ENCODE measurements around the gene MMP13.

MMP13 gene

GRCh38 chr11:102940714-102941588 is 14.6 kb downstream of the MMP13 start:
- H3K4me3 ChIP-seq (replicated peaks; ENCODE audit: insufficient read depth, low read length): no peak overlapping the region

GRCh38 chr11:102936864-102937509 is 18.5 kb downstream of the MMP13 start:
- Histone ChIP-seq H3K27me3 (ENCODE audit: insufficient read depth, poor library complexity, severe bottlenecking) (no peaks in the 10 kb centered on the region), H3K4me3 (replicated peaks; ENCODE audit: insufficient read depth, low read length) (no peak overlapping the region), H3K27ac (replicated peaks) (no peak overlapping the region)
- TF ChIP-seq REST (IDR thresholded peaks at IDR 0.05; ENCODE audit: insufficient replicate concordance, low read depth) (no peak), GABPA (IDR thresholded peaks at IDR 0.05; ENCODE audit: low read depth) (no peak), CTCF (IDR thresholded peaks at IDR 0.05; ENCODE audit: insufficient read depth, low read length) (no peak), POLR2AphosphoS5 (IDR thresholded peaks at IDR 0.05; ENCODE audit: low read depth) (no peak), SPI1 (IDR thresholded peaks at IDR 0.05; ENCODE audit: borderline replicate concordance, low read depth) (no peak)
- no peak for DNase-seq (ENCODE audit: low read depth in 1 of 2, low spot score in 1 of 2)

More at GRCh38 chr11:102940714-102941588, 14.6 kb downstream of the MMP13 start:
- TF ChIP-seq CTCF (IDR thresholded peaks at IDR 0.05; ENCODE audit: insufficient read depth, low read length) (peak; percentile 57), SPI1 (IDR thresholded peaks at IDR 0.05; ENCODE audit: borderline replicate concordance, low read depth) (peak; percentile 19; the same call in 1 of the 2 replicates), GABPA (IDR thresholded peaks at IDR 0.05; ENCODE audit: low read depth) (no peak), REST (IDR thresholded peaks at IDR 0.05; ENCODE audit: insufficient replicate concordance, low read depth) (no peak)
- Histone ChIP-seq H3K27me3 (ENCODE audit: insufficient read depth, poor library complexity, severe bottlenecking) (no peaks in the 10 kb centered on the region), H3K27ac (replicated peaks) (no peak overlapping the region)
- peak; percentile 40 to 46 for DNase-seq (ENCODE audit: low read depth in 1 of 2, low spot score in 1 of 2)

- no peaks in the 10 kb centered on the region for H3K27me3 ChIP-seq (ENCODE audit: insufficient read depth, poor library complexity, severe bottlenecking)
- no peak for TF ChIP-seq GABPA (IDR thresholded peaks at IDR 0.05; ENCODE audit: low read depth)
- no peak overlapping the region for H3K27ac ChIP-seq (replicated peaks)
- DNase-seq (ENCODE audit: low read depth in 1 of 2, low spot score in 1 of 2): no peak
- H3K4me3 ChIP-seq (replicated peaks; ENCODE audit: insufficient read depth, low read length): no peak overlapping the region
Measured at GRCh38 chr11:102935514-102935913, 20.0 kb downstream of the MMP13 start.

GRCh38 chr11:102934735-102935134 is 20.8 kb downstream of the MMP13 start:
- TF ChIP-seq POLR2AphosphoS5 (IDR thresholded peaks at IDR 0.05; ENCODE audit: low read depth) (no peak), CTCF (IDR thresholded peaks at IDR 0.05; ENCODE audit: insufficient read depth, low read length) (no peak), SPI1 (IDR thresholded peaks at IDR 0.05; ENCODE audit: borderline replicate concordance, low read depth) (no peak), REST (IDR thresholded peaks at IDR 0.05; ENCODE audit: insufficient replicate concordance, low read depth) (no peak), GABPA (IDR thresholded peaks at IDR 0.05; ENCODE audit: low read depth) (no peak)

More at GRCh38 chr11:102934735-102935134, 20.8 kb downstream of the MMP13 start:
- no peak for DNase-seq (ENCODE audit: low read depth in 1 of 2, low spot score in 1 of 2)
- Histone ChIP-seq H3K27ac (replicated peaks) (no peak overlapping the region), H3K4me3 (replicated peaks; ENCODE audit: insufficient read depth, low read length) (no peak overlapping the region), H3K27me3 (ENCODE audit: insufficient read depth, poor library complexity, severe bottlenecking) (no peaks in the 10 kb centered on the region)

All from HL-60 (cell line).